Measurements from ENCODE around the gene B3GNT2.
"Not testable (repeated sequence)": the region's sequence is repeated elsewhere in the genome, so short reads cannot be mapped to it uniquely, and the experiment has no call there.

The B3GNT2 gene

DNA sequence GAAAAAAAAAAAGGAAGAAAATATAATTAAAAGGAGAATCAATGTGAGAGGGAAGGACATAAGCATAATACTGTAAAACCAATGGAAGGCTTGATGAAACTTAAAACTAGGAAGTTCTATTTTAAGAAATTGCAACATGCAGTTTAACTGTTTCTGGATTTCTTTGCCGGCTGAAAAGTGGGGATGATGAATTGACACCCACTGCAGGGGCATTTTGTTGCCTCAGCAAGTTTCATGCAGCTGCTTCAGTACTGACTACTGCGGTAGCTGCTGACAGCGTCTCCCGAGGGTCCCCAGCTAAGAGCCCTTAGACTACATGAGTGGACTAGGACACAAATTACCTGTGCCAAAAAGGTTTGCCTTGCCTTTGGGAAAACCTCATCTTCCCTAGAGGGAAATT lies 69.2 kb downstream of the B3GNT2 start:
- H3K9ac ChIP-seq = no peak overlapping the region
- no peaks in the 10 kb centered on the region for H4K20me1 ChIP-seq (ENCODE audit: insufficient read depth)
- H3K4me2 ChIP-seq = no peak overlapping the region; the same call in 1 of the 2 replicates
- H3K36me3 ChIP-seq (ENCODE audit: insufficient read depth) = no peaks in the 10 kb centered on the region
- H3K27me3 ChIP-seq (ENCODE audit: insufficient read depth, low read depth) = no peaks in the 10 kb centered on the region
- H3K79me2 ChIP-seq (ENCODE audit: insufficient read depth, low read depth) = no peaks in the 10 kb centered on the region
- no peak overlapping the region for H3K27ac ChIP-seq
- H2AFZ ChIP-seq (ENCODE audit: low read depth) = no peak overlapping the region
- peaks cover 14% of the 10 kb centered on the region for H3K4me1 ChIP-seq (ENCODE audit: low read depth, poor library complexity, severe bottlenecking)
- no peak overlapping the region for H3K4me3 ChIP-seq (IDR thresholded peaks at IDR 0.05; ENCODE audit: insufficient read depth, low read depth, low read length)
- TF ChIP-seq, protein P1, sequence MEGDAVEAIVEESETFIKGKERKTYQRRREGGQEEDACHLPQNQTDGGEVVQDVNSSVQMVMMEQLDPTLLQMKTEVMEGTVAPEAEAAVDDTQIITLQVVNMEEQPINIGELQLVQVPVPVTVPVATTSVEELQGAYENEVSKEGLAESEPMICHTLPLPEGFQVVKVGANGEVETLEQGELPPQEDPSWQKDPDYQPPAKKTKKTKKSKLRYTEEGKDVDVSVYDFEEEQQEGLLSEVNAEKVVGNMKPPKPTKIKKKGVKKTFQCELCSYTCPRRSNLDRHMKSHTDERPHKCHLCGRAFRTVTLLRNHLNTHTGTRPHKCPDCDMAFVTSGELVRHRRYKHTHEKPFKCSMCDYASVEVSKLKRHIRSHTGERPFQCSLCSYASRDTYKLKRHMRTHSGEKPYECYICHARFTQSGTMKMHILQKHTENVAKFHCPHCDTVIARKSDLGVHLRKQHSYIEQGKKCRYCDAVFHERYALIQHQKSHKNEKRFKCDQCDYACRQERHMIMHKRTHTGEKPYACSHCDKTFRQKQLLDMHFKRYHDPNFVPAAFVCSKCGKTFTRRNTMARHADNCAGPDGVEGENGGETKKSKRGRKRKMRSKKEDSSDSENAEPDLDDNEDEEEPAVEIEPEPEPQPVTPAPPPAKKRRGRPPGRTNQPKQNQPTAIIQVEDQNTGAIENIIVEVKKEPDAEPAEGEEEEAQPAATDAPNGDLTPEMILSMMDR (conservative IDR thresholded peaks at IDR 0.05; ENCODE audit: low read depth, low read length) = no peak

DNA sequence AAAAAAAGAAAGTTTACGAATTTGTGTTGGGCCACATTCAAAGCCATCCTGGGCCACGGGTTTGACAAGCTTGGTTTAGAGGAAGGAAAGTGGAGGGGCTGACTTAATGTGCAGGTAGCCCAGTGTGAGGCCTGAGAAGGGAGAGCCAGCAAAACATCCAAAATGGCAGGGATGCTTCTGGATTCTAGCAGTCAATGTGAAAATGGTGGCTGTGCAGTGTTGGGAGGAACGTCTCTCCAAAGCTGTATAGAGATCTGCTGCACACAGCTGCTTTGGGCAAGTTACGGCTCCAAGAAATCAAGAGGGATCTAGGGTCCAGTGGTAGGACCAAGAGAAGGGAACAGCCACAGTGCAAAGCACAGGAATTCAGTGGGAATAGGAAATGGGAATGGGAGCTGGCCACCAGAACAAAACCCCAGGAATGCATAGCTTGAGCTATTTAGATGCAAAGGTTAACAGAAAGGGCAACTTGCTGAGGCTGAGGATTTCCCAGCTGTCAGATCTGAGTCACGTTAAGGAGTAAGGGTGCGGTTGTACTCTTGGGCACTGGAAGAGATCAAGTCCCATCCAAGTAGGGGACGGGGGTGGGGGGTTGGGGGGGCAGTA lies 70.6 kb downstream of the B3GNT2 start:
- no peaks in the 10 kb centered on the region for H3K36me3 ChIP-seq (ENCODE audit: insufficient read depth)
- H3K79me2 ChIP-seq (ENCODE audit: insufficient read depth, low read depth) = no peaks in the 10 kb centered on the region
- H3K4me3 ChIP-seq (IDR thresholded peaks at IDR 0.05; ENCODE audit: insufficient read depth, low read depth, low read length) = no peak overlapping the region
- peaks cover 14% of the 10 kb centered on the region for H3K4me1 ChIP-seq (ENCODE audit: low read depth, poor library complexity, severe bottlenecking)
- H3K4me2 ChIP-seq = no peak overlapping the region
- H2AFZ ChIP-seq (ENCODE audit: low read depth) = no peak overlapping the region
- no peaks in the 10 kb centered on the region for H4K20me1 ChIP-seq (ENCODE audit: insufficient read depth)
- TF ChIP-seq, protein P1 (conservative IDR thresholded peaks at IDR 0.05; ENCODE audit: low read depth, low read length) = no peak
- no peak overlapping the region for H3K9ac ChIP-seq
- no peak overlapping the region for H3K27ac ChIP-seq
- H3K27me3 ChIP-seq (ENCODE audit: insufficient read depth, low read depth) = no peaks in the 10 kb centered on the region

GRCh38 chr2:62267696-62268095 lies 71.8 kb downstream of the B3GNT2 start:
- Histone ChIP-seq H3K9ac (no peak overlapping the region), H3K79me2 (ENCODE audit: insufficient read depth, low read depth) (no peaks in the 10 kb centered on the region), H3K4me3 (IDR thresholded peaks at IDR 0.05; ENCODE audit: insufficient read depth, low read depth, low read length) (no peak overlapping the region), H3K27ac (no peak overlapping the region), H3K4me1 (ENCODE audit: low read depth, poor library complexity, severe bottlenecking) (peaks cover 14% of the 10 kb centered on the region), H3K27me3 (ENCODE audit: insufficient read depth, low read depth) (no peaks in the 10 kb centered on the region), H3K36me3 (ENCODE audit: insufficient read depth) (no peaks in the 10 kb centered on the region), H2AFZ (ENCODE audit: low read depth) (no peak overlapping the region), H4K20me1 (ENCODE audit: insufficient read depth) (no peaks in the 10 kb centered on the region), H3K4me2 (no peak overlapping the region)
- TF ChIP-seq, protein P1 (conservative IDR thresholded peaks at IDR 0.05; ENCODE audit: low read depth, low read length) = no peak

DNA sequence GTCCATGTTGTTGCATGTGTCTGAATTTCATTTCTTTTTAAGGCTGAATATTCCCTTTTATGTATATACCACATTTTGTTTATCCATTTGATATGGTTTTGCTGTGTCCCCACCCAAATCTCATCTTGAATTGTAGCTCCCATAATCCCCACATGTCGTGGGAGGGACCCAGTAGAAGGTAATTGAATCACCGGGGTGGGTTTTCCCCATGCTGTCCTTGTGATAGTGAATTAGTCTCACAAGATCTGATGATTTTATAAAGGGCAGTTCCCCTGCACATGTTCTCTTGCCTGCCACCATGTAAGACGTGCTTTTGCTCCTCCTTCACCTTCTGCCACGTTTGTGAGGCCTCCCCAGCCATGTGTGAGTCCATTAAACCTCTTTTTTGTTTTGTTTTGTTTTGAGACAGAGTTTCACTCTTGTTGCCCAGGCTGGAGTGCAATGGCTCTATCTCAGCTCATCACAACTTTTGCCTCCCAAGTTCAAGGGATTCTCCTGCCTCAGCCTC lies 72.8 kb downstream of the B3GNT2 start:
- H4K20me1 ChIP-seq (ENCODE audit: insufficient read depth); H3K79me2 ChIP-seq (ENCODE audit: insufficient read depth, low read depth); H3K36me3 ChIP-seq (ENCODE audit: insufficient read depth); H2AFZ ChIP-seq (ENCODE audit: low read depth); H3K27me3 ChIP-seq (ENCODE audit: insufficient read depth, low read depth); H3K9ac ChIP-seq; H3K4me2 ChIP-seq; H3K4me3 ChIP-seq (IDR thresholded peaks at IDR 0.05; ENCODE audit: insufficient read depth, low read depth, low read length); H3K27ac ChIP-seq: not testable (repeated sequence)
- peaks cover 14% of the 10 kb centered on the region for H3K4me1 ChIP-seq (ENCODE audit: low read depth, poor library complexity, severe bottlenecking)

DNA sequence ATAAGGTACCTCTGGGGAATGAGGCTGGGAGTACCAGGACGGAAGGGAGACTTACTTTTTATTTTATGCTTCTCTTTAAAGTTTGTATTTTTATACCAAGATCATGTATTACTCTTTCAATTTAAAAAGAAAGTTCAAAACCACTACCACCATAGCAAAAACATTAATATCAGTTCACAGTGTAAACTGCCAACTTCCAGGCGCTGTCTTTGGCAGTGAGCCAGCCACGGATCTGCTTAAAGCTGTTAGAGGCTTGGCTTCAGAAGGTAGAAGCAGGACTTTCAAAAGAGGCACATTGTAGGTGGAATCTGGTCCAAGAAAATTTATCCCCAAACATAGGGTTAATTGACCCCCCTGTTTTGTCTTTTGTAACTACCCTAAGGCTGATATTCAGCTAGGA lies 74.8 kb downstream of the B3GNT2 start:
- no peaks in the 10 kb centered on the region for H3K27me3 ChIP-seq (ENCODE audit: insufficient read depth, low read depth)
- no peaks in the 10 kb centered on the region for H3K4me1 ChIP-seq (ENCODE audit: low read depth, poor library complexity, severe bottlenecking)
- H2AFZ ChIP-seq (ENCODE audit: low read depth) = no peak overlapping the region
- no peak overlapping the region for H3K4me3 ChIP-seq (IDR thresholded peaks at IDR 0.05; ENCODE audit: insufficient read depth, low read depth, low read length)
- H4K20me1 ChIP-seq (ENCODE audit: insufficient read depth) = no peaks in the 10 kb centered on the region
- no peaks in the 10 kb centered on the region for H3K36me3 ChIP-seq (ENCODE audit: insufficient read depth)
- H3K4me2 ChIP-seq = no peak overlapping the region
- no peak overlapping the region for H3K27ac ChIP-seq
- H3K79me2 ChIP-seq (ENCODE audit: insufficient read depth, low read depth) = no peaks in the 10 kb centered on the region
- TF ChIP-seq, protein P1 (conservative IDR thresholded peaks at IDR 0.05; ENCODE audit: low read depth, low read length) = no peak
- H3K9ac ChIP-seq = no peak overlapping the region

Data from KMS-11 (cell line).